8988T (cell line): ENCODE data around the gene STEAP3.

ENCODE experiments used
- DNase-seq: peaks from one replicate; pipeline ENCODE4 v3.0.0; 2011

Gene STEAP3

GRCh38 chr2:119304847-119305246 is 81.2 kb downstream of the STEAP3 start:
- no peak for DNase-seq

GRCh38 chr2:119305497-119306195 is 82.0 kb downstream of the STEAP3 start:
- no peak for DNase-seq

GRCh38 chr2:119306196-119306590 is 82.6 kb downstream of the STEAP3 start:
- no peak for DNase-seq

GRCh38 chr2:119307419-119308140 is 83.9 kb downstream of the STEAP3 start:
- no peak for DNase-seq

GRCh38 chr2:119308793-119309330 is 85.2 kb downstream of the STEAP3 start:
- no peak for DNase-seq

GRCh38 chr2:119311371-119311770 is 87.7 kb downstream of the STEAP3 start:
- no peak for DNase-seq

- DNase-seq, result no peak
Observed at GRCh38 chr2:119311831-119312230, 88.2 kb downstream of the STEAP3 start.
